Activated gamma-delta T cell treated with anti-CD3 and anti-CD28 coated beads, Interleukin-2, amount 50 U/mL, for 16 hours (primary cell): ENCODE measurements around the gene TRIM27.
A peak's percentile ranks its signal among the peaks of the same experiment; 100 is the strongest.
"Not testable (repeated sequence)": the region's sequence is repeated elsewhere in the genome, so short reads cannot be mapped to it uniquely, and the experiment has no call there.

Experiments
- DNase-seq: peaks from one replicate; pipeline ENCODE4 v3.0.0-alpha.2; 2020; ENCODE audit warnings: low read depth

Gene TRIM27

GRCh38 chr6:28896505-28897368, 27.0 kb downstream of the TRIM27 start:
- peak; percentile 22 for DNase-seq

- peak; percentile 79 for DNase-seq
These were observed 28.5 kb downstream of the TRIM27 start for GRCh38 chr6:28895131-28895812.

DNA sequence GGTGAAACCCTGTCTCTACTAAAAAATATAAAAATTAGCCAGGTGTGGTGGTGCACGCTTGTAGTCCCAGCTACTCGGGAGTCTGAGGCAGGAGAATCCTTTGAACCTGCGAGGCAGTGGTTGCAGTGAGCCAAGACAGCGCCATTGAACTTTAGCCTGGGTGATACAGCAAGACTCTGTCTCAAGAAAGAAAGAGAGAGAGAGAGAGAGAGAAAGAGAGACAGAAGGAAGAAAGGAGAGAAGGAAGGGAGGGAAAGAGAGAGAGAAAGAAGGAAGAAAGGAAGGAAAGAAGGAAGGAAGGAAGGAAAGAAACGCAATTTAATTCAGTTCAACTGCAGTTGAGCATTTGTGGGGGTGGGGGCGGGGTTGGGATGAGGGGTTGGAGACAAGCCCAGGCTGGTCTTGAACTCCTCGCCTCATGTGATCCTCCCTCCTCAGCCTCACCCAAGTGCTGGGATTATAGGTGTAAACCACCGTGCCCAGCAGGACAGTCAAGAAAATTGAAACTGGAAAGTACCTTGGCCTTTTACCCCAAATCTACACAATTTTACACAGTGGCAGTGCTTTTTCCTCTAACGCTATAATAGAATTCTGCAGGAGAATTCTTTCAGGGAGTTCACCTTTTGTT, 30.5 kb downstream of the TRIM27 start:
- DNase-seq: no peak

DNA sequence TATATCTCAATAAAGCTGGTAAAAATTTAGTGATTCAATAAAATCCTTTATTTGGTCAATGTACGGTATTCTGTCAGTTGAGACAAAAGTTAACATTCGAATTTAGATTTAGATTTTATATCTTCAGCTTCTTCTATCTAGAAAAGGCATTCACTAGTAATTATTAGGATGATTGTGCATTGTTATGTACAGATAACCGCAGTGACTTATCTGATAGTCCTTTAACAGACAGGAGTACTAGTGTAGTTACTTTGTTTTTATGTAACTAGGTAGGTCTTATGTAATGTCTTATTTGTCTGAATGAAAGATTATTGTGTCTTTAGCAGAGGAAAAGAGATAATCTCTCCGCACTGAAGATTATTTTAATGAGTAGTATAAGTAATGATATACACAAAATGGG, 31.3 kb downstream of the TRIM27 start:
- DNase-seq: no peak

GRCh38 chr6:28887796-28888496, 35.8 kb downstream of the TRIM27 start:
- DNase-seq: no peak

- no peak for DNase-seq
These were observed 37.7 kb downstream of the TRIM27 start for GRCh38 chr6:28886079-28886439.

GRCh38 chr6:28884423-28885131, 39.2 kb downstream of the TRIM27 start:
- DNase-seq: peak; percentile 50

DNA sequence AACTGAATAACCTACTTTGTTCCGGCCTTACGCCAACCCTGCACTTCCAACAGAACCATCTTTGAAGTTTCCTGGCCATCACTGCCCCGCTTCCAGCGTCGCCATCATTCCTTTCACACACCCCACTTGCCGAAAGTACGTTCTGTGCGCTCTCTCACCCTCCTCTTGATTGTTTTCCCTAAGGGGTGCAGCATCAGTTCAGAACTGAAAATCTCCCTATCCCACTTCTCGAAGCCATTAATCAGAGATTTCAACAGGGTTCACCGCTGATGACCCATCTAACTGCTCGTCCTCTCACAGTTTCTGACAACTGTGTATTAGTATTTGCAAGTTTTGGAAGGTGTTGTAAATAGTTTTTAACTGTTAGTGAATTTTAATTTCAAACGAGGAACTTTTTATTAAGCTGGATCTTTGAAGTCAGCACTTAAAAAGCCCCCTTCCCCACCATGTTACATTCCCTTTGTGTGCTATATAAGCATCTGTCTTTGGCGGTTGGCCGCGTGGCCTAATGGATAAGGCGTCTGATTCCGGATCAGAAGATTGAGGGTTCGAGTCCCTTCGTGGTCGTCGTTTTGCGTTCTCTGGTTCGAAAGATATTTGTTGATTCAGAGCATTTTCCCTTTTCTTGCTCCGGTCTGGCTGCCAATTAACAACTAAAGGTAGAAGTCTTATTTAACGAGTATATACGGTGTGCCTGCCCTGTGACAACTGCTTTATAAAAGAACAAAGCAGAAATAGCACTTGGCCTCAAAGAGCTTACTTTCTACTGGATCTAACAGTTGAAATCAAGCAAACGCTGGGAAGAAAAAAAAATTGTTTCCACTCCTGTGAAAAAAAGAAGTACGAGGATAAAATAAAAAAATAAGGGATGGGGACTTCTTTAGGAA, 42.6 kb downstream of the TRIM27 start:
- no peak for DNase-seq

- DNase-seq: no peak
These were observed 43.3 kb downstream of the TRIM27 start for GRCh38 chr6:28880519-28880893.

- DNase-seq: no peak
These were observed 47.1 kb downstream of the TRIM27 start for GRCh38 chr6:28876710-28877109.

DNA sequence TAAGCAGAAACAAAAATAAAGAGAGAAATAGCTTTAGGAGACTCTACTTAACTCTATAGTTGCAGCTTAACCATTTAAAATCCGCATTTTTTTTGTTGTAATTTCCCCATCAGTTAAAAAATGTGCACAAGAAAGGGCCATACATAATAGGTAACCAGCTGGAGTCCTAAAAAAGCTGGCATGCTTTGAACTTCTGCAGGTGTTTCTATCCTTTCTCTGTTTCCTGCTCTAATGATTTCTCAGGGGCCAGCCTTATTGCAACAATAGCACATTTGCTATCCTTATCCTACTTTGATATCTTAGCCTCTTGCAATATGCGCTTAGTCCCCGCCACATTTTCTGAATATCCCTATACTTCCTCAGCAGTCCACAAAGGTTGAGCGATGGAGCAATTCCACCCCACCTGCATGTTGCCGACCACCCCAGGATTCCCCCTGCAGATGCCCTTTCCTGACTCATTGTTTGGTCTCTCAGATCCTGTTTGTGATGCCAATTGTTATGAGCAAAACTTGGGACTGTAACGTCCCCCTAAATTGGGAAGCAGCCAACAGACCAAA, 48.5 kb downstream of the TRIM27 start:
- no peak for DNase-seq

DNA sequence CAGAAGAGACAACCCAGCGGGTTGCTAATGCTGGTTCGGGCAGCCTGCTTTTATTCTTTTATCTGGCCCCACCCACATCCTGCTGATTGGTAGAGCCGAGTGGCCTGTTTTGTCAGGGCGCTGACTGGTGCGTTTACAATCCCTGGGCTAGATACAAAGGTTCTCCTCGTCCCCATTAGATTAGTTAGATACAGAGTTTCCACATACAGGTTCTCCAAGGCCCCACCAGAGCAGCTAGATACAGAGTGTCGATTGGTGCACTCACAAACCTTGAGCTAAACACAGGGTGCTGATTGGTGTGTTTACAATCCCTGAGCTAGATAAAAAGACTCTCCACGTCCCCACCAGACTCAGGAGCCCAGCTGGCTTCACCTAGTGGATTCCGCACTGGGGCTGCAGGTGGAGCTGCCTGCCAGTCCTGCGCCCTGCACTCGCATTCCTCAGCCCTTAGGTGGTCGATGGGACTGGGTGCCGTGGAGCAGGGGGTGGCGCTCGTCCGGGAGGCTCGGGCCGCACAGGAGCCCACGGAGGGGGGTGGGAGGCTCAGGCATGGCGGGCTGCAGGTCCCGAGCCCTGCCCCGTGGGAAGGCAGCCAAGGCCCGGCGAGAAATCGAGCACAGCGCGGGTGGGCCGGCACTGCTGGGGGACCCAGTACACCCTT, 51.5 kb downstream of the TRIM27 start:
- not testable (repeated sequence) for DNase-seq

- no peak for DNase-seq
These were observed 52.2 kb downstream of the TRIM27 start for GRCh38 chr6:28871335-28872156.

GRCh38 chr6:28868873-28869272, 54.9 kb downstream of the TRIM27 start:
- DNase-seq: no peak

- no peak for DNase-seq
These were observed 56.7 kb downstream of the TRIM27 start for GRCh38 chr6:28867086-28867409.

- DNase-seq: peak; percentile 58
These were observed 57.3 kb downstream of the TRIM27 start for GRCh38 chr6:28866205-28867085.

GRCh38 chr6:28865401-28866204, 58.2 kb downstream of the TRIM27 start:
- DNase-seq: peak; percentile 14
